Endothelial cell (in vitro differentiated cells): ENCODE data around the gene FARP1. TPM values are rescaled to one million over a fixed set of nuclear protein-coding genes. Genes with fewer than 3 reads are reported as not detected.
A peak's percentile ranks its signal among the peaks of the same experiment; 100 is the strongest.

Experiments
- DNase-seq: peaks from one replicate; pipeline ENCODE4 v3.0.0; 2021; ENCODE audit warnings: low spot score
- H3K27ac Mint-ChIP-seq: one replicate; pipeline ENCODE4 v1.8.0; 2021; ENCODE audit warnings: mixed read lengths, inconsistent platforms; ENCODE audit not compliant: unreplicated experiment
- H3K27me3 Mint-ChIP-seq: one replicate; pipeline ENCODE4 v1.8.0; 2021; ENCODE audit warnings: mild to moderate bottlenecking, moderate library complexity, mixed read lengths, inconsistent platforms; ENCODE audit not compliant: unreplicated experiment
- H3K36me3 Mint-ChIP-seq: one replicate; pipeline ENCODE4 v1.8.0; 2021; ENCODE audit warnings: mild to moderate bottlenecking, low read depth, mixed read lengths, inconsistent platforms; ENCODE audit not compliant: unreplicated experiment
- H3K4me1 Mint-ChIP-seq: one replicate; pipeline ENCODE4 v1.8.0; 2021; ENCODE audit warnings: mild to moderate bottlenecking, mixed read lengths, inconsistent platforms; ENCODE audit not compliant: unreplicated experiment
- H3K4me3 Mint-ChIP-seq: one replicate; pipeline ENCODE4 v1.8.0; 2021; ENCODE audit warnings: mild to moderate bottlenecking, mixed read lengths, inconsistent platforms; ENCODE audit not compliant: unreplicated experiment
- H3K9me3 Mint-ChIP-seq: one replicate; pipeline ENCODE4 v1.8.0; 2021; ENCODE audit warnings: mixed read lengths, inconsistent platforms; ENCODE audit not compliant: unreplicated experiment
- CTCF ChIP-seq: fragments of 200-600 bp; sonication (generic); IDR thresholded peaks from one replicate; pipeline ENCODE4 v1.5.0; 2021; ENCODE audit warnings: antibody characterized with exemption; ENCODE audit not compliant: unreplicated experiment
- total RNA-seq: library from RNA; stranded (reverse); fragmentation: NEBNext Ultra II Directional; extraction: Animal tissue kit (Norgen Biotek cat#: 25700); gene quantifications from one replicate; pipeline ENCODE4 v1.2.1, GENCODE V29; 2021; ENCODE audit not compliant: unreplicated experiment

FARP1 gene
- total RNA-seq, 1 donor from 2014 or later: 167 TPM

GRCh38 chr13:98338310-98338709 lies 195.4 kb downstream of the FARP1 start:
- Mint-ChIP-seq H3K4me3 (no peak overlapping the region), H3K27me3 (peaks cover 8% of the 10 kb centered on the region), H3K36me3 (peaks cover 25% of the 10 kb centered on the region), H3K9me3 (no peaks in the 10 kb centered on the region), H3K4me1 (peaks cover 5% of the 10 kb centered on the region), H3K27ac (peak overlapping the region; percentile 17)
- TF ChIP-seq CTCF: no peak
- DNase-seq: no peak

GRCh38 chr13:98339684-98340425 lies 197.0 kb downstream of the FARP1 start:
- TF ChIP-seq CTCF: no peak
- DNase-seq: no peak
- H3K4me1 Mint-ChIP-seq: no peaks in the 10 kb centered on the region
- no peak overlapping the region for H3K4me3 Mint-ChIP-seq
- H3K27me3 Mint-ChIP-seq: peaks cover 4% of the 10 kb centered on the region
- H3K27ac Mint-ChIP-seq: no peak overlapping the region
- no peaks in the 10 kb centered on the region for H3K9me3 Mint-ChIP-seq
- peaks cover 10% of the 10 kb centered on the region for H3K36me3 Mint-ChIP-seq

- no peak overlapping the region for H3K27ac Mint-ChIP-seq
- DNase-seq: no peak
- H3K27me3 Mint-ChIP-seq: no peaks in the 10 kb centered on the region
- no peak overlapping the region for H3K4me3 Mint-ChIP-seq
- H3K9me3 Mint-ChIP-seq: no peaks in the 10 kb centered on the region
- no peak for TF ChIP-seq CTCF
- no peaks in the 10 kb centered on the region for H3K4me1 Mint-ChIP-seq
- H3K36me3 Mint-ChIP-seq: peaks cover 17% of the 10 kb centered on the region
Measured at GRCh38 chr13:98342953-98343352, 200.1 kb downstream of the FARP1 start.

GRCh38 chr13:98343461-98343860 lies 200.6 kb downstream of the FARP1 start:
- TF ChIP-seq CTCF: no peak
- peaks cover 14% of the 10 kb centered on the region for H3K36me3 Mint-ChIP-seq
- no peak overlapping the region for H3K4me3 Mint-ChIP-seq
- H3K9me3 Mint-ChIP-seq: no peaks in the 10 kb centered on the region
- no peak overlapping the region for H3K27ac Mint-ChIP-seq
- DNase-seq: no peak
- no peaks in the 10 kb centered on the region for H3K27me3 Mint-ChIP-seq
- no peaks in the 10 kb centered on the region for H3K4me1 Mint-ChIP-seq

- DNase-seq: no peak
- no peaks in the 10 kb centered on the region for H3K9me3 Mint-ChIP-seq
- H3K36me3 Mint-ChIP-seq: peaks cover 14% of the 10 kb centered on the region
- no peaks in the 10 kb centered on the region for H3K4me1 Mint-ChIP-seq
- no peaks in the 10 kb centered on the region for H3K27me3 Mint-ChIP-seq
- TF ChIP-seq CTCF: no peak
- no peak overlapping the region for H3K4me3 Mint-ChIP-seq
- no peak overlapping the region for H3K27ac Mint-ChIP-seq
Measured at GRCh38 chr13:98344392-98344791, 201.5 kb downstream of the FARP1 start.
